Keratinocyte (primary cell): ENCODE data around the gene TBC1D22B.

Experiments
- EZH2 ChIP-seq: IDR thresholded peaks from one replicate; pipeline ENCODE4 v1.6.1; 2012; ENCODE audit warnings: inconsistent platforms, mild to moderate bottlenecking, low read length, moderate library complexity
- TF ChIP-seq, protein P1 (sequence below), 3 experiments: IDR thresholded peaks in 1 of 3; conservative IDR thresholded peaks in 1 of 3; optimal IDR thresholded peaks in 1 of 3; 2 replicates in 2 of 3; 3 replicates in 1 of 3; pipeline versions ENCODE3 to v1.5.1; 2011; ENCODE audit warnings: low read length in 3 of 3, mild to moderate bottlenecking in 3 of 3, moderate library complexity in 2 of 3, control low read depth in 1 of 3, inconsistent platforms in 1 of 3; ENCODE audit not compliant: insufficient read depth in 2 of 3; ENCODE audit errors: extremely low read depth in 1 of 3

GRCh38 chr6:37285861-37286311 is 28.3 kb downstream of the TBC1D22B start:
- TF ChIP-seq, protein P1, sequence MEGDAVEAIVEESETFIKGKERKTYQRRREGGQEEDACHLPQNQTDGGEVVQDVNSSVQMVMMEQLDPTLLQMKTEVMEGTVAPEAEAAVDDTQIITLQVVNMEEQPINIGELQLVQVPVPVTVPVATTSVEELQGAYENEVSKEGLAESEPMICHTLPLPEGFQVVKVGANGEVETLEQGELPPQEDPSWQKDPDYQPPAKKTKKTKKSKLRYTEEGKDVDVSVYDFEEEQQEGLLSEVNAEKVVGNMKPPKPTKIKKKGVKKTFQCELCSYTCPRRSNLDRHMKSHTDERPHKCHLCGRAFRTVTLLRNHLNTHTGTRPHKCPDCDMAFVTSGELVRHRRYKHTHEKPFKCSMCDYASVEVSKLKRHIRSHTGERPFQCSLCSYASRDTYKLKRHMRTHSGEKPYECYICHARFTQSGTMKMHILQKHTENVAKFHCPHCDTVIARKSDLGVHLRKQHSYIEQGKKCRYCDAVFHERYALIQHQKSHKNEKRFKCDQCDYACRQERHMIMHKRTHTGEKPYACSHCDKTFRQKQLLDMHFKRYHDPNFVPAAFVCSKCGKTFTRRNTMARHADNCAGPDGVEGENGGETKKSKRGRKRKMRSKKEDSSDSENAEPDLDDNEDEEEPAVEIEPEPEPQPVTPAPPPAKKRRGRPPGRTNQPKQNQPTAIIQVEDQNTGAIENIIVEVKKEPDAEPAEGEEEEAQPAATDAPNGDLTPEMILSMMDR (optimal IDR thresholded peaks at IDR 0.05 in 1 of 3, IDR thresholded peaks at IDR 0.05 in 1 of 3, conservative IDR thresholded peaks at IDR 0.05 in 1 of 3; ENCODE audit: extremely low read depth in 1 of 3, insufficient read depth in 2 of 3, low read length in 3 of 3) = no peak
- no peak for TF ChIP-seq EZH2
